Nephron (organoid): ENCODE data around the gene MAGI1.

Source experiments
- H3K27ac Mint-ChIP-seq, 3 experiments: 2 replicates each; pipeline ENCODE4 v1.8.0; 2020; ENCODE audit warnings: mixed read lengths in 3 of 3, mild to moderate bottlenecking in 2 of 3, moderate library complexity in 1 of 3
- H3K27me3 Mint-ChIP-seq: 2 replicates; pipeline ENCODE4 v1.8.0; 2021; ENCODE audit warnings: low read depth, mild to moderate bottlenecking, moderate library complexity, mixed read lengths
- H3K36me3 Mint-ChIP-seq: 2 replicates; pipeline ENCODE4 v1.8.0; 2020; ENCODE audit warnings: low read depth, mixed read lengths
- H3K4me1 Mint-ChIP-seq: 2 replicates; pipeline ENCODE4 v1.8.0; 2020; ENCODE audit warnings: mixed read lengths
- H3K4me3 Mint-ChIP-seq, 3 experiments: 2 replicates each; pipeline ENCODE4 v1.8.0; 2020; ENCODE audit warnings: mild to moderate bottlenecking in 3 of 3, mixed read lengths in 3 of 3, moderate library complexity in 2 of 3
- H3K9me3 Mint-ChIP-seq: 2 replicates; pipeline ENCODE4 v1.8.0; 2020; ENCODE audit warnings: mixed read lengths
- CTCF ChIP-seq, 3 experiments: fragments of 200-600 bp; sonication (generic); IDR thresholded peaks; one replicate each; pipeline ENCODE4 v1.5.0; 2021; ENCODE audit warnings: antibody characterized with exemption in 3 of 3; ENCODE audit not compliant: unreplicated experiment in 3 of 3

Gene MAGI1

DNA sequence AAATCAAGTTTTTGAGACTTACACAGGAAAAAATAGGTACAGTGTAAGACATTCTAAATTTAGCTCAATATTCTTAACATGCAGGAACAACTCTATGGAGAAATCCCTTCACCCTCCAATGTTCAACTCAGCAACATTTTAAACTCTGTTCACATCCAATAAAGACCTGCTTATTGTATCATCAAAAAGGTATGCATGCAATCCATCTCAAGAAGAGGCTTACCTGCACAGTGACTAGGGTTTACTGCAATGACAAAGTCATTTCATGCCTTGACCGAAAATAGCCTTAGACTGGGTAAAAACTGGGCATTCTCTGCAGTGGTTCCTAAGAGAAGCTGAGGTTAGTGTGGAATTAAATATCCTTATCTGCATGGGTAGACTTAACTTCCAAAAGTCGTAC is 80.5 kb downstream of the MAGI1 start:
- H3K4me3 Mint-ChIP-seq, result no peak overlapping the region
- peaks cover 3% of the 10 kb centered on the region for H3K36me3 Mint-ChIP-seq
- no peak for TF ChIP-seq CTCF (IDR thresholded peaks at IDR 0.05; ENCODE audit: unreplicated experiment in 3 of 3)
- peaks cover 41% of the 10 kb centered on the region for H3K4me1 Mint-ChIP-seq
- peaks cover 5% of the 10 kb centered on the region for H3K27me3 Mint-ChIP-seq
- peak overlapping the region in 1 of 3 experiments; percentile 34 for H3K27ac Mint-ChIP-seq
- no peaks in the 10 kb centered on the region for H3K9me3 Mint-ChIP-seq

DNA sequence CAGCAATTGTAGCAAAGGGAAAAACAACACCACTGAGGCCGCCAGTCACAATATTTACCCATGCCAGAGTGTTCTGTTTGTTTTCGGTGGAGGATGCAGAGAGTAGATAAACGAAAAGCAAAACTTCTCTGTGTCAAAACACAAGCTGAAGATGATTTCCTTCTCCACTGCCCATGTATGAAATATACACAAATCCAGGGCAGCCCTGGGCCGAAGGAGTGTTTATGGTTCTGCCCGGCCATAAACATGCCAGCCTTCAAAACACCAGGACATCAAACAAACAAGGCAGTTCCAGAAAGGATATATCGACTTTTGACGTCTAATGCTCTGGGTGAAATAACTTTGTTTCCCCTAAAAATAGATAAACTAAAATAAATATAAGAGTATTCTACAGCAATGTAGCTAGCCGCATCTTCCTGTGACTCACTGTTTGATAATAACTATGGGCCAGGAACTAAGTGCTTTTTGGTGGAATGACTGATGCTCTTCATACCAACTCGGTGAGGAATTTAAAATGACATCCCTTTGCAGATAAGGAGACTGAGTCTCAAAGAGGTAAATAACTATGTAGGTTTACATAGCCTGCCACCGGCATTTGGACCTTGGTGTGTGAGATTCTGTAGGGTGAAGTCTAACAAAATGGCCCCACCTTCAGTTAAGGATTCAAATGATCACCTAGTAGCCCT is 82.8 kb downstream of the MAGI1 start:
- peaks cover 55% of the 10 kb centered on the region for H3K4me1 Mint-ChIP-seq
- peaks cover 3% of the 10 kb centered on the region for H3K36me3 Mint-ChIP-seq
- no peaks in the 10 kb centered on the region for H3K9me3 Mint-ChIP-seq
- H3K27ac Mint-ChIP-seq, result peak overlapping the region; percentile 45 to 99 (median 62)
- no peak for TF ChIP-seq CTCF (IDR thresholded peaks at IDR 0.05; ENCODE audit: unreplicated experiment in 3 of 3)
- no peak overlapping the region for H3K4me3 Mint-ChIP-seq
- peaks cover 5% of the 10 kb centered on the region for H3K27me3 Mint-ChIP-seq

DNA sequence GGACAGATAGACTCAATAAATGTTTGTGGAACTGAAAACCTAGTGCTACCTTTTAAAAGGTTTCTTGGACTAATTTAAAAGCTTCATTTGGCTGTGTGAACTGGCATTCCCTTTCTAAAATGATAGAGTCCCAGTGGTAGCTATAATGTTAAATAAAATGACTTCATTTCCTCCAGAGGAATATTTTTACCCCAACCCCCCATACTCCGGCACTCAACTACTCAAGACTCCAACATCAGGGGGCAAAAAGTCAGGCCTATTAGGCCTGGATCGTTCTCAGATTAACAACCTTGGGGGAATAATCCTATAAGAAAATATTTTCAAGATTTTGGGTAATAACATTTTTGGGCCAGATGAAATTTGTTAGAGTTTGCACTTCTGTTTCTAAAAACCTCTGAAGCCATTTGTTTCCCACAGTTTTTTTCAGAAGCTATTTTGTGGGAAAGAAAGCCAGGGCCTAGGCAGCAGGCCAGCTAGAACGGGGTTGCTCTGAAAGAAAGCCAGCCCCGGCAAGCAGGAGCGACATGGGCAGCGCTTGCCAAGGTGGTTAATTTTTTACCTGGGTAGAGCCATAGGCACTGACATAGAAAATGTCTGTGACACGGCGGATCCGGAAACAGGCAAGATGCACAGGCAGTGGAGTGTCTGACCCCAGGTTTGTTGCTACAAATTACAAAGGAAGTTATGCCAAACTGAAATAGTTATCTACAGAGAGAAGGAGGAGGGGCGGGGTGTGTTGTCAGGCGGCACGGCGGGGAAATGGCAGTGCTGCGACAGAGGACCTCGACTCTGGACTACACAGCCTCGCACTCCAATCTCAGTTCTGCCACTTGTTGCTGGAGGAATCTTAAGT is 84.6 kb downstream of the MAGI1 start:
- Mint-ChIP-seq H3K4me3 (peak overlapping the region in 2 of 3 experiments; percentile 5 to 27), H3K27me3 (peaks cover 5% of the 10 kb centered on the region), H3K4me1 (peaks cover 54% of the 10 kb centered on the region), H3K36me3 (peaks cover 3% of the 10 kb centered on the region), H3K9me3 (no peaks in the 10 kb centered on the region), H3K27ac (peak overlapping the region; percentile 96 to 99 (median 98))
- no peak for TF ChIP-seq CTCF (IDR thresholded peaks at IDR 0.05; ENCODE audit: unreplicated experiment in 3 of 3)

GRCh38 chr3:65953301-65953812 is 85.4 kb downstream of the MAGI1 start:
- H3K27me3 Mint-ChIP-seq, result peaks cover 5% of the 10 kb centered on the region
- H3K9me3 Mint-ChIP-seq, result no peaks in the 10 kb centered on the region
- H3K27ac Mint-ChIP-seq, result peak overlapping the region; percentile 96 to 99 (median 98)
- TF ChIP-seq CTCF (IDR thresholded peaks at IDR 0.05; ENCODE audit: unreplicated experiment in 3 of 3), result no peak
- H3K4me3 Mint-ChIP-seq, result peak overlapping the region in 1 of 3 experiments; percentile 17
- peaks cover 59% of the 10 kb centered on the region for H3K4me1 Mint-ChIP-seq
- peaks cover 3% of the 10 kb centered on the region for H3K36me3 Mint-ChIP-seq

- no peaks in the 10 kb centered on the region for H3K9me3 Mint-ChIP-seq
- H3K27ac Mint-ChIP-seq, result peak overlapping the region; percentile 96 to 99 (median 98)
- peaks cover 5% of the 10 kb centered on the region for H3K27me3 Mint-ChIP-seq
- H3K4me3 Mint-ChIP-seq, result no peak overlapping the region
- H3K4me1 Mint-ChIP-seq, result peaks cover 63% of the 10 kb centered on the region
- TF ChIP-seq CTCF (IDR thresholded peaks at IDR 0.05; ENCODE audit: unreplicated experiment in 3 of 3), result no peak
- H3K36me3 Mint-ChIP-seq, result no peaks in the 10 kb centered on the region
Measured at GRCh38 chr3:65952842-65953241, 85.9 kb downstream of the MAGI1 start.
